GM12864 (cell line): ENCODE results near the gene PLCL2.
"Not testable (repeated sequence)": the region's sequence is repeated elsewhere in the genome, so short reads cannot be mapped to it uniquely, and the experiment has no call there.

ENCODE experiments used
- DNase-seq: peaks from one replicate; pipeline ENCODE4 v3.0.0-alpha.2; 2011; ENCODE audit warnings: low read depth
- H3K4me3 ChIP-seq: 2 replicates; pipeline ENCODE4 v1.5.1; 2011; ENCODE audit warnings: mild to moderate bottlenecking, low read depth, low read length, control low read depth
- CTCF ChIP-seq: IDR thresholded peaks from 2 replicates; pipeline ENCODE4 v1.5.1; 2011; ENCODE audit warnings: low read depth, mild to moderate bottlenecking, moderate library complexity, low read length, control low read depth, inconsistent platforms; ENCODE audit errors: missing control alignments

PLCL2 gene

GRCh38 chr3:16960125-16960524 is 75.4 kb downstream of the PLCL2 start:
- DNase-seq, result no peak
- no peak for TF ChIP-seq CTCF
- H3K4me3 ChIP-seq, result no peak overlapping the region

- H3K4me3 ChIP-seq, result no peak overlapping the region
- DNase-seq, result no peak
- TF ChIP-seq CTCF, result no peak
These were observed 77.0 kb downstream of the PLCL2 start for GRCh38 chr3:16961621-16962205.

- DNase-seq, result no peak
- no peak overlapping the region for H3K4me3 ChIP-seq
- no peak for TF ChIP-seq CTCF
These were observed 90.3 kb downstream of the PLCL2 start for GRCh38 chr3:16975083-16975482.

GRCh38 chr3:16978234-16978920 is 93.6 kb downstream of the PLCL2 start:
- H3K4me3 ChIP-seq, result no peak overlapping the region
- DNase-seq, result no peak
- TF ChIP-seq CTCF, result no peak

GRCh38 chr3:16978921-16979271 is 94.1 kb downstream of the PLCL2 start:
- DNase-seq, result no peak
- H3K4me3 ChIP-seq, result no peak overlapping the region
- no peak for TF ChIP-seq CTCF

GRCh38 chr3:16979769-16980515 is 95.2 kb downstream of the PLCL2 start:
- DNase-seq, result not testable (repeated sequence)

GRCh38 chr3:16980526-16980925 is 95.8 kb downstream of the PLCL2 start:
- H3K4me3 ChIP-seq, DNase-seq: not testable (repeated sequence)

More at GRCh38 chr3:16979769-16980515, 95.2 kb downstream of the PLCL2 start:
- not testable (repeated sequence) for H3K4me3 ChIP-seq

GRCh38 chr3:16982460-16982859 is 97.7 kb downstream of the PLCL2 start:
- no peak overlapping the region for H3K4me3 ChIP-seq
- DNase-seq, result no peak
- no peak for TF ChIP-seq CTCF
